Subcutaneous abdominal adipose tissue (tissue), 5 donors: Measurements from ENCODE around the gene TNRC6C.

Experiments used
- H3K27ac ChIP-seq: one replicate; pipeline ENCODE4 v1.7.0; 2013; ENCODE audit warnings: low read depth, mild to moderate bottlenecking, inconsistent platforms, low read length, moderate library complexity
- H3K27me3 ChIP-seq, 5 donors: one replicate each; pipeline ENCODE4 v1.7.0; 2013; ENCODE audit warnings: low read length in 5 of 5, inconsistent platforms in 1 of 5; ENCODE audit not compliant: control insufficient read depth in 5 of 5, insufficient read depth in 4 of 5
- H3K36me3 ChIP-seq, 5 donors: one replicate each; pipeline ENCODE4 v1.7.0; 2013; ENCODE audit warnings: low read length in 5 of 5; ENCODE audit not compliant: control insufficient read depth in 5 of 5, insufficient read depth in 5 of 5
- H3K4me1 ChIP-seq, 5 donors: one replicate each; pipeline ENCODE4 v1.7.0; 2013; ENCODE audit warnings: low read length in 5 of 5, mild to moderate bottlenecking in 3 of 5, moderate library complexity in 1 of 5; ENCODE audit not compliant: control insufficient read depth in 5 of 5, insufficient read depth in 5 of 5
- H3K4me3 ChIP-seq, 5 donors: one replicate each; pipeline ENCODE4 v1.7.0; 2013; ENCODE audit warnings: low read length in 5 of 5, low read depth in 1 of 5
- H3K9ac ChIP-seq, 5 donors: one replicate each; pipeline ENCODE4 v1.7.0; 2013; ENCODE audit warnings: low read length in 5 of 5, mild to moderate bottlenecking in 4 of 5, moderate library complexity in 3 of 5
- H3K9me3 ChIP-seq, 5 donors: one replicate each; pipeline ENCODE4 v1.7.0; 2013; ENCODE audit warnings: low read length in 5 of 5; ENCODE audit not compliant: control insufficient read depth in 5 of 5
- donor health status: healthy.
- donor health status: healthy.
- donor health status: healthy.
- donor health status: healthy.
- donor health status: healthy.

Gene TNRC6C

DNA sequence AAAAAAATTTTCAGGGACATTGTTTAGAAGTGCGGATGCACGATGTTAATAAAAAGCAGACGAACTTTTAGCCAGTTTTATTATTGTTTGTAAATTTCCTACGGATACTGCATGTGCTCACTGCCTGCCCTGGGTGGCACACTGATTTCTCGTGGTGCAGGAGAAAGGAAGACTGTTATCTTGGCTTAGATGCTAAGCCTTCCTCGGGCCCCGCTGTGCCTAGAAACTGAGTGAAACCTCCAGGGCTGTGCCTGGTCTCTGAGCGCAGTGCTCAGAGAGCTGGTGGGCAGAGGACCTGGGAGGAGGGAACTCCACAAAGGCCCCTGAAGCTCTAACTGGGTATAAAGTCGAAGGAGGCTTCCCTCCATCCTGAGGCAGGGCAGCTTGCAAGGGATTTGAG is 35.4 kb upstream of the TNRC6C start:
- Histone ChIP-seq H3K27me3 (peaks cover 5 to 32% (median 19%) of the 10 kb centered on the region in 5 donors), H3K4me3 (no peak overlapping the region), H3K4me1 (peaks cover 0 to 8% (median 0%) of the 10 kb centered on the region in 5 donors), H3K36me3 (no peaks in the 10 kb centered on the region), H3K9me3 (peaks cover 0 to 6% (median 0%) of the 10 kb centered on the region in 5 donors), H3K27ac (no peak overlapping the region), H3K9ac (no peak overlapping the region)

DNA sequence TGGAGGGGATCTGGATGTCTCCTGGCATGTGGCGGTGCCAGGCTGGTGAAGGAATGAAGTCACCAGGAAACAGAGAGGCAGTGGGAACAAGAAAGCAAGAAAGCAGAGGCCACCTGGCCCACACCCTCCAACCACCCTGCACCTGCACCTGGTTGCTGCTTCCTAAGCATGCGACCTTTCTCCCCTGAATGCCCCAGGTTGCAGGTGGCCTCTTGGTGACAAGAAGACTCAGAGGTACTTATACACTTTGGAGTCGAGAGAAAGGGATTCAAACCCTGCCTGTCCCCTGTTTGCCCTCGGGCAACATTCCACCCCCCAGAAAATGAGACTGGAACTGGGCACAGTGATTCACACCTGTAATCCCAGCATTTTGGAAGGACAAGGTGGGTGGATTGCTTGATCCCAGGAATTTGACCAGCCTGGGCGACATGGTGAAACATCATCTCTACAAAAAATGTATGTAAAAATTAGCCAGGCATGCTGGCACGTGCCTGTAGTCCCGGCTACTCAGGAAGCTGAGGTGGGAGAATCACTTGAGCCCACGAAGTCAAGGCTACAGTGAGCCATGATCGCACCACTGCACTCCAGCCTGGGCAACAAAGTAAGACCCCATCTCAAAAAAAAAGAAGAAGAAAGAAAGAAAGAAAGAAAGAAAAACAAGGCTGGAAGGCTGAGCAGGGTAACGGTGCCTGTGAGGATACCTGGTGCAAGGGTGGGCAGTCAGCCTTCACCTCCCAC is 34.6 kb upstream of the TNRC6C start:
- Histone ChIP-seq H3K9me3 (peaks cover 0 to 6% (median 0%) of the 10 kb centered on the region in 5 donors), H3K9ac (no peak overlapping the region), H3K27me3 (peaks cover 5 to 35% (median 20%) of the 10 kb centered on the region in 5 donors), H3K4me3 (no peak overlapping the region), H3K27ac (no peak overlapping the region), H3K36me3 (no peaks in the 10 kb centered on the region), H3K4me1 (peaks cover 0 to 8% (median 0%) of the 10 kb centered on the region in 5 donors)

DNA sequence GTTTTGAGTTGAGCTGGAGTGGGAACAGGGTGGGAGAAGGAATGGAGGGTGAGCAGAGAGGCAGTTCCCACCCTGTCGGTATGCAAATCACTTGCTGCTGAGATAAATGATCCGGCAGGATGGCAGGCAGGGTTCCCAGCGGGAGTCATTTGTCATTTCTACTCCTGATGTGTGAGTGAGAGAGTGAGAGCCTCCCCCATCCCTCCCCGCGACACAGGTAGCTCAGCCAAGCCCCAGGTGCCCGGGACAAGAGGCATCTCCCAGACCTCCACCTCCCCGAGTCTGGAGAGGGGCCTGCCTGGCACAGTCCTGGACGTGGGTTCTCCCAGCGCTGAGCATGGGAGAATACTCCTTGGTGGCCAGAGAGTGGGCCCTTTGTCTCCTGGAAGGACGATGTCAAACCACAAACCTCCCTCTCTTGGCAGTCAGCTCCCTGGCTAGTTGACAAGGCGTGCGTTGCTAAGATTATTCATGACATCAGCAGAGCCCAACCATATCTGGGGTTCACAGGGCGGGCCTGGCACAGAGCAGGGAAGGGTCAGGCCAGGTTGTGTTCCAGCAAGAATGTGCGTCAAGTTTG is 33.7 kb upstream of the TNRC6C start:
- Histone ChIP-seq H3K27ac (no peak overlapping the region), H3K36me3 (no peaks in the 10 kb centered on the region), H3K4me3 (no peak overlapping the region), H3K27me3 (peaks cover 8 to 34% (median 22%) of the 10 kb centered on the region in 5 donors), H3K9ac (no peak overlapping the region), H3K4me1 (peaks cover 0 to 8% (median 0%) of the 10 kb centered on the region in 5 donors), H3K9me3 (peaks cover 0 to 6% (median 0%) of the 10 kb centered on the region in 5 donors)

DNA sequence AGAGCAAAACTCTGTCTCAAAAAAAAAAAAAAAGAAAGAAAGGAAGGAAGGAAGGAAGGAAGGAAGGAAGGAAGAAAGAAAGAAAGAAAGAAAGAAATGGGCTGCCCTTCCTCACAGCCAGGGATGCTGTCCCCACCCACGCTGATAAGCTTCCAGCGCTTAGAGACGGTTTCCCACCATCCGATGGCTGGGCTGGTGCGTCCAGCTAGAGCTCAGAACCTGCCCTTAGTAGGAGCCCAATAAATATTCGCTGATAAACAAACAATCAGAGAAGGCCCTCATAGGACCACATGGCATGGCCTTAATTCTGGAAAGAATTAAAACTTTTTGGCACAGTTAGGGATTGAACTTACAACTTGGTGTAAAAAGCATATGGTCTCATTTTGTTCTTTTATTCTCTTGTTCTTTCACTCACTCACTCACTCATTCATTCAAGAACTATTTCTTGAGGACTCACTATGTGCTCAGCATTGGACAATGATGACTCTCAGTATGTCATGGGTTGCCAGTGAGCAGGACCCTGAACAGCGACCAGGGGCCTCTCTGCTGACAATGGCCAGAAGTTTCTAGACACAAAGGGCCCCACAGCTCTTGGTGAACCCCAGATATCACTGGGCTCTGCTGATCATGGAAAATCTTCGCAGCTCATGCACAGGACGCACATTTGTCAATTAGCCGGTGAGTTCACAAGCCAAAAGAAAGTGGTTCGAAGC is 32.5 kb upstream of the TNRC6C start:
- peaks cover 10 to 36% (median 23%) of the 10 kb centered on the region in 5 donors for H3K27me3 ChIP-seq
- H3K36me3 ChIP-seq = no peaks in the 10 kb centered on the region
- peaks cover 0 to 8% (median 0%) of the 10 kb centered on the region in 5 donors for H3K4me1 ChIP-seq
- peaks cover 0 to 6% (median 0%) of the 10 kb centered on the region in 5 donors for H3K9me3 ChIP-seq
- no peak overlapping the region for H3K9ac ChIP-seq
- H3K4me3 ChIP-seq = no peak overlapping the region
- H3K27ac ChIP-seq = no peak overlapping the region

DNA sequence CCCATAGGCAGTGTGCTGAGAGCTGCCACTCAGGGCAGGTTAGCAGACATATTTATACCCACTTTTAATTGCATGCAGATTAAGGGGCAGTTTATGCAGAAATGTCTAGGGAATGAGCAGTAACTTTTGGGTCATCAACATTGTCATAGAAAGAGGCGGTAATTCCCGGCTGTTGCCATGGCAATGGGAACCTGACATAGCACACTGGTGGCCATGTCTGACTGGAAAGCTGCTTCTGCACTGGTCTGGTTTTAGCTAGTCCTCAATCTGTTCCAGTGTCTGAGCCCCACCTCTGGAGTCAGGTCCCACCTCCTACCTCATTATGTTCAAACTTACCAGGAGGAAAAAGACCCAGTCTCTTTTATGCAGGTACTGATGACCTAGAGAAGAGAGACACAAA is 31.5 kb upstream of the TNRC6C start:
- Histone ChIP-seq H3K27ac (no peak overlapping the region), H3K4me1 (peaks cover 0 to 8% (median 3%) of the 10 kb centered on the region in 5 donors), H3K9ac (no peak overlapping the region), H3K27me3 (peaks cover 10 to 43% (median 27%) of the 10 kb centered on the region in 5 donors), H3K36me3 (no peaks in the 10 kb centered on the region), H3K4me3 (no peak overlapping the region), H3K9me3 (no peaks in the 10 kb centered on the region)

DNA sequence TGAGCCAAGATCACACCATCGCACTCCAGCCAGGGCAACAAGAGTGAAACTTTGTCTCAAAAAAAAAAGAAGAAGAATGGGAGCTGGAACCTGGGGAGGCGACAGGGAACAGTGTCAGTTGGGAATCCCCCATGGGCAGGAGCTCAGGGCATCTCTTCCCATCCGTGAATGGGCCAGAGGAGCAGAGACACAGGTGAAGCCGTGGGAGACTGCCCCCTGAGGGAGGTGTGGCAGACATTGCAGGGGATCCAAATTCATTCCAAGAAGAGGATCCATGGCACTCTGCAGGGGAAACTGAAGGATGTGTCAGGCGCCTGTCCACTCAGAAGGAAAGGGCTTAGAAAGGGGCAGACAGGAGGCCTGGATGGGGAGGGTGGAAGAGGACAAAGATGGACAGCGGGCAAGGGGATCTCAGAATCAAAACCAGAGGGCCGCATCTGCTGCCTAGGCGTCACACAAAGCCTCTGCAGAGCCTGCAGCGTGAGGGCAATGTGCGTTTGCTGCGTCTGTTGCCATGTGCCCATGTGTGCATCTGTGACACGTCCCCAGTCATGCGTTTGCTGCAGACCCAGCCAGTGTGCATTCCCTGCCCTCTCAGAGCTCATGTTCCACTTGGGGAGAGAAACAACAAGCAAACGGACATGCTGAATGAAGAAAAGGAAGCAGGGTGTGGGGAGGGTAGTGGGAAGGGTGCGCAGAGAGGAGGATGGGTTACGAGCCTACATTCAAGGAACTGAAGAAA is 30.6 kb upstream of the TNRC6C start:
- peaks cover 0 to 8% (median 3%) of the 10 kb centered on the region in 5 donors for H3K4me1 ChIP-seq
- H3K27ac ChIP-seq = no peak overlapping the region
- H3K4me3 ChIP-seq = no peak overlapping the region
- no peaks in the 10 kb centered on the region for H3K9me3 ChIP-seq
- H3K36me3 ChIP-seq = no peaks in the 10 kb centered on the region
- H3K27me3 ChIP-seq = peaks cover 10 to 43% (median 27%) of the 10 kb centered on the region in 5 donors
- H3K9ac ChIP-seq = no peak overlapping the region

DNA sequence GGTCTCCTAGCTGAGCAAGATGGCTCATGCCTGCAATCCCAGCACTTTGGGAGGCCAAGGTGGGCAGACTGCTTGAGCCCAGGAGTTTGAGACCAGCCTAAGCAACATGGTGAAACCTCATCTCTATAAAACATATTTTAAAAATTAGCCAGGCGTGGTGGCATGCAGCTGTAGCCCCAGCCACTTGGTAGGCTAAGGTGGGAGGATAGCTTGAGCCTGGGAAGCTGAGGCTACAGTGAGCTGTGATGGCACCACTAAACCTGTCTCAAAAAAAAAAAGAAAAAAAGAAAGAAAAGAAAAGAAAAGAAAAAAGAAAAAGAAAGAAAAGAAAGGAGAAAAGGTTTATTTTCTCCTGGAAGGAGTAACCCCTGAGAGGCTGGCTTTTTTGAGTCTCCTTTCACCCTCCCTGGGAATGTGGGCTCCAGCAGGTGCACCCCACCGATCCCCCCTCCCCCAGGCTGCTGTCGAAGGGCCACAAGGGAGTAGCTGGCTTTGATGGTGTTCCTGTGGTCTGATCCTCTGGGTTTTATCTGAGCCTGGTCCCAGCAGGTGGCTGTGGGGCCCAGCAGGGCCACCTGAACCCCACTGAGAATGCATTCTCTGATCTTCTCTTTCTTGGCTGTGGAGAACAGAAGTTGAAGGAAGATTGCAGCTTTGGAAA is 29.9 kb upstream of the TNRC6C start:
- H3K4me3 ChIP-seq = no peak overlapping the region
- no peak overlapping the region for H3K9ac ChIP-seq
- H3K36me3 ChIP-seq = no peaks in the 10 kb centered on the region
- H3K27me3 ChIP-seq = peaks cover 10 to 36% (median 23%) of the 10 kb centered on the region in 5 donors
- no peak overlapping the region for H3K27ac ChIP-seq
- H3K9me3 ChIP-seq = no peaks in the 10 kb centered on the region
- H3K4me1 ChIP-seq = peaks cover 0 to 8% (median 3%) of the 10 kb centered on the region in 5 donors

DNA sequence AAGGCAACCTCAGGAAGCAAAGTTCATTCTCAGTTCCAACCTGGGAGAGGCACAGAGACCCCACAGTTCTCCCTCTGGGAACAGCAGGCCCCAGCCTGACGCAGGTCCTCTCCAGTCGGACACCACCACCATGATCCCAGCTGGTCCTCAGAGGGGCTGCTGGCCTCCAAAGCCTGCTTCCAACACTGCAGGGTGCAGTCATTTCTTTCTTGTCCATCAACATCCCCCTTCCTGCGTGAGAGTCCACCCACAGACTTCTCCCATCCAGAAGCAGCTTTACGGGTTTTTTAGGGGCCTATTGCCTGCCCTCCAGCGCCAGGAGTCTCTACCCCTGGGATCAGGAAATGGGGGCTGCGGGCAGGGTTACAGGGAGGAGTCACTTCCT is 29.3 kb upstream of the TNRC6C start:
- peaks cover 0 to 8% (median 3%) of the 10 kb centered on the region in 5 donors for H3K4me1 ChIP-seq
- no peak overlapping the region for H3K9ac ChIP-seq
- H3K36me3 ChIP-seq = no peaks in the 10 kb centered on the region
- no peak overlapping the region for H3K4me3 ChIP-seq
- peaks cover 10 to 31% (median 20%) of the 10 kb centered on the region in 5 donors for H3K27me3 ChIP-seq
- no peaks in the 10 kb centered on the region for H3K9me3 ChIP-seq
- no peak overlapping the region for H3K27ac ChIP-seq

DNA sequence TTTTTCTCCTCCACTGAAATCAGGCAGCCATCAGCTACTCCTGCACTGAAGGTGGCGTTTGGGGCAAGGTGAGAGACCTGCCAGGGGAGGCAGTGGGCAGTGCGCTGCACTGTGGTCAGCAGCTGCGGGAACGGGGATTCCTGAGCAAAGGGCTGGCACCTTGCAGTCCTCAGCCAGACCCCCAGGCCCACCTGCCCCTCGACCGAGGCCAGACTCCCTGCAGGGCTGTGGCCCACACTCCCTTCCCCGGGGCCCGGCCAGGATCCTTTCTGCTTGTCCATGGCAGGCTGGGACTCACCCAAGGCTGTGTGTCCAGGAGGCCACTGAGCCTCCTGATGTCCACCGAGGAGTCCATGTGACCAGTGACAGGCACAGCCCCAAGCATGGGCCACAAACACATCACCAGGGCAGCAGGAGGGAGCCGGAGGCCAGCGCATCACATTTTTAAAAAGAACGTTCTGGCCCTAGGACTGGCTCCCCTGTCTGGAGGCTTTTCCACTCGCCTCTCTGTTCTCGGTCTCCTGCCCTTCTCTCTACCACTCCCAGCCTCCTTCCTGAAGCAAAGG is 28.5 kb upstream of the TNRC6C start:
- Histone ChIP-seq H3K9me3 (no peaks in the 10 kb centered on the region), H3K4me1 (peaks cover 0 to 6% (median 0%) of the 10 kb centered on the region in 5 donors), H3K4me3 (no peak overlapping the region), H3K36me3 (no peaks in the 10 kb centered on the region), H3K27me3 (peaks cover 5 to 25% (median 14%) of the 10 kb centered on the region in 5 donors), H3K9ac (no peak overlapping the region), H3K27ac (no peak overlapping the region)
